HG03280 (cell line): ENCODE measurements around the gene PPP2R2B.
A peak's percentile ranks its signal among the peaks of the same experiment; 100 is the strongest.
"Not testable (repeated sequence)": the region's sequence is repeated elsewhere in the genome, so short reads cannot be mapped to it uniquely, and the experiment has no call there.

Experiments used
- ATAC-seq: cut with Tn5 transposase; IDR thresholded peaks from one replicate; pipeline ENCODE4 v1.9.1; 2021; ENCODE audit warnings: mild to moderate bottlenecking, moderate library complexity; ENCODE audit not compliant: unreplicated experiment

Gene PPP2R2B

DNA sequence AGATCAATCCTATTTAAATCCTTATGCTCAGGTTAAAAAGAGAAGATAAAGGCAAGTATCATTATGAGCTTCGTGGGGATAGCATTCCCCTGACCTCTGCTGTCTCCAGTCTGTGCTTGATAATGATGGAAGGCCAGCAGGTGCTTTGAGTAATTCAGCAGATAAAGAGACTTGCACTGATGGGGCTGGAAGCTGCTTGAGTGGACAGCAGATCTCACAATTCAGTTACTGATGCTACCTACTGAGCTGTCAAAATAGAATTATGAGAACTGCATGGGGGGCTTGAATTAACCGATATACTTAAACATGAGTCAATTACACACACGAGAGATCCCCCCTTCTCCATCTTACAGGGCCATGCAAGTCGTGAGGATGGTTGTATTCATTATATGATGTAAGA, 254.9 kb downstream of the PPP2R2B start:
- no peak for ATAC-seq

DNA sequence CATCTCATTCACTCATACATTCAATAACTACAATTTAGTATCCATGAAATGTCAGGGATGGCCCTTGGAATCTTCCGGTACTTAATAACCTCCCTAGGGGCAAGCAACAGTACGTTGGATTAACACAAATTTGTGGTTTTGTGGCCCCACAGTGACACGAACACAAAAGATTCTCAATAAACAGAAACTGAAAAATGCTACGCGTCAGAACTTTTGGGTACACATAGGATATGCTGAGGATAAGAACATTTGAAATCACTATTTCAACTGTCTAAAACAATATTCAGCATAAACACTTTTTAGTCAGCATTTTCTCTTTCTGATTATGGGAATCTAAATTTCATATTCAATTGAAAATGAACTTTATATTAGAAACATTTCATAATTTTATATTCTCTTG, 255.5 kb downstream of the PPP2R2B start:
- no peak for ATAC-seq

GRCh38 chr5:146622391-146622790, 256.2 kb downstream of the PPP2R2B start:
- ATAC-seq: no peak

DNA sequence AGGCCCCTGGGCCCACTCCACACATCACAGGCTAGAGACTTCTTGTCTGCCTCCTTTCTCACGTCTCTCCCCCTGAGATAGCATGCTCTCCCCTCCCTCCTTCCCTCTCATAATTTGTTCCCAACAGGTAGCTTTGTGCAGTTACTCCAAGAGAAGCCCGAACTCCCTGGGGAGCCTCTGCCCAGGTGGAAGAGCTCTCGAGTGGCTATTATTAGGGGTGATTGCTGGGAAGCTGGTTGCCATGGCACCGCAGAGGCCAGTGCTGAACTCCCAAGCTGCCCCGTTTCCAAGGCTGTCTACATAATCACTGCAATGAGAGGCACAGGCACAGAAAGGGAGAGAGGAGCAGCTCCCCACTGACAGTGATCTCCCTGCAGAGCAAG, 257.9 kb downstream of the PPP2R2B start:
- no peak for ATAC-seq

DNA sequence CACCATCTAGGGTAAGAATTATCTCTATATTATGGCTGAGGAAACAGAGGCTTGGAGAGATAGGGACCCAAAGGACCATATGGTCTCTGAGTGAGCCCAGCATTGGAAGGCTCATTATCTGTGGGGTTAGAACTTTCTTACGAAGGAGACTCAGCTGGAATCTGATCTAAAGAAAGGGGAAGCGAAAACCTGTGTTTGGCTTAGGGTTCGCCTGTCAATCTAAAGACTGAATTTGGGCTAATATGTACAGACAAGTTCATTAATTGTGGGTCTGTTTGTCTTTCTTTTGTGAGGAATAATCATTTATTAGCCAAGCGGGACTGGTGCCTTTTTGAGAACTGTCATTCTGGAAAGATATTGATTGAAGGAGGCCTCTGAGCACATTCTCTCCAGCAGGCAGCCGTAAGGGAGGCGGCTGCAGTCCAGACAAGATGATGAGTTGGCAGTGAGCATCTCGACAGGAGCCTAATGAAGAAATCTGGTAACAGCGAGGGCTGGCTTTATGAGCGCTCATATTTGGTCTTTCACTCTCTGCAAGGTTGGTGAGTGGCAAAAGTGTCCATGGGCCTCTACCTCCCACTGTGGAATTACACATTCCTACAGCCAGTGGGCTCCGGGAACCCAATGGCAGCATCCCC, 258.4 kb downstream of the PPP2R2B start:
- no peak for ATAC-seq

DNA sequence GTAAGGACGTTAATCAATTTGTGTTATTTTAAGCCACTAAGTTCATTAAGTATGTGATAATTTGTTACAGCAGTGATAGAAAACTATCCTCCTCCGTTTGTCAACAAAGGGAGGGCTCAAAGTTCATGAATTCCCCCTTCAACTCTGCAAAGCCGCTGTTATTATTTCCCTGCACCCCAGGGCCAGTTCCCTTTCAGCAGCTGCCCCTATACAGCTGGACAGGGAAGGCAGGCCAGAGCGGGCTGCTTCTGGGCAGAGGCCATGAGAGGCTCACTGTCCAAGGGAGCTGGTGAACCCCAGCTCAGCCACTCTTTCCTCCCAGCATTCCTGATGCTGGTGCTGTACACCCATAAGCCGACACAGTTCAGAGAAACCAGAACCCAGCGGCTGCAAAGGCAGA, 260.1 kb downstream of the PPP2R2B start:
- no peak for ATAC-seq

- ATAC-seq: not testable (repeated sequence)
These were observed 268.8 kb downstream of the PPP2R2B start for GRCh38 chr5:146609731-146610130.

DNA sequence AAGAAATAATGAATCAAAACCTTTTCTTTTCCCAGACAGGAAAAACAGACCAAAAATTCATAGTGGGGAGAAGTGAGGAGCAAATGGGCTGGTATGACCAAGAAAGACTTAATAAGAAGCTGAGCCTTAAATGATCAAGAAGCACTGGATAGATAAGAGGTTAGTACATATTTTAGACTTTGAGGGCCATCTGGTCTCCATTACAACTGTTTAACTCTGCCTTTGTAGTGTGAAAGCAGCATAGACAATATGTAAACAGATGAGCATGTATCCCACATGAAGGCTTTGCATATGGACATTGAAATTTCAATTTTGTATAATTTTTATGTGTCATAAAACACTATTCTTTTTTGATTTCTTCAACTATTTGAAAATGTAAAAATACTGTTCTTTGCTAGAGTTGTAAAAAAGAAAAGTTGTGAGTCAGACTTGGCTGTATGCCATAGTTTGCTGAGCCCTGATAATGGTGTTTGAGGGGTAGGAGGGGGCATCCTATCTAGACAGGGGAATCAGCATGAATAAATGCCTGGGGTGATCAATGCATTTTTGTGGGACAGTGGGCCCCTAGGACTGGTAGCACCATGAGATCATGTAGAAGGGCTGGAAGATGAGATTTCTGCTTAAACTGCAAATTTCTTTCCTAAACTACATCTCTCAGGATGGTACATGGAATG, 270.8 kb downstream of the PPP2R2B start:
- ATAC-seq: no peak

GRCh38 chr5:146606893-146607292, 271.7 kb downstream of the PPP2R2B start:
- no peak for ATAC-seq

DNA sequence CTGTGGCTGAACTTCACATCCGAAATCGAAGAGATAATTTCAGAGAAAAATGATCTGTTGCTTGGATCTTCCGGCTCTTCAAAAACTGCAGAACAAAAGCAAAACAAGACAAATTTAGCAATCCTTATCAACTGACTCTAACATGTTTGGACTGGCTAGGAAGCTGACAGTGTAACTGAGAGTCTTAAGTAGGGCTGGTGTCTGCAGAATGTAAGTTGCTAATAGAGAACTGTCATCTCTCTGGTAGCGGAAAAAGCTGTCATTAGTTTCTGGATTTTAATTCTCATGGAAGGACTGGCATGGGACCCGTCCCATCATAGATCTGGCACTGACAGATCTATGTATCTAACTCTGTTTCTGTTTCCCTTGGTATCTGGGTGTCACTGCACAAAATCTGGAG, 278.2 kb downstream of the PPP2R2B start:
- ATAC-seq: no peak

DNA sequence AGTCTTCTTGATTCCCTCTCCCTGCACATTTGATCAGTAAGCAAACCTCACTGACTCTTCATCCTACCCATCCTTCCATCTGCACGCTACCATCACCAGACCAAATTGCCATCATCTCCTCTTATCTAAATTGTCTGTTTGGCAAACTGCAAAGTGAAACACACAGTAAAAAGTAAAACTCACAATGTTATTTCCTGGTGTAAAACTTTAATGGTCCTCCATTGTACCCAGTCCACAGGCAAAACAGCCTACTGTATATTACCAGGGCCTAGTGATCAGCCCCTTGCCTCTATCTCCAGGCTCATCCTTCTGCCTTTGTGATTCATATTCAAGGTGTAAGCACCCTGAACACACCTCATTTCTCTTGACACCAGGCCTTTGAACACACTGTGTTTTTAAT, 279.3 kb downstream of the PPP2R2B start:
- ATAC-seq: no peak

DNA sequence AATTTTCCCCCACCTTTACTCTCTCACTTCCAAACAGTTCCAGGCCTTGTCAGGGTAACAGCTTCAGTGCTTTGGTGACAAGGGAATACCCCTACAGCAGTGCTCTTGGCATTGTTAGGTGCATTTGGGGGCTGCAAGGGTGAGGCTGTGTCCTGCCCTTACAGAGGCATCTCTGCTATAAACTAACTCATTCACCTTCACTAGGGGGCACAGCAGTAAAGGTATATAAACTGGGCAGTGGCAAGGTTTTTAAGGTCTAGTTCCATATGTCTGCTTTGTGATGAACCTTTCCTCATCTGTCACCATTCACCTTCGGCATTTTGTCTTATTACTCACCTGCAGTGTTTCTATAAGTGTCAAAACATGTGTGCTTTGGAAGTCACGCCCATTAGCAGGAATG, 283.5 kb downstream of the PPP2R2B start:
- no peak for ATAC-seq

GRCh38 chr5:146592352-146592751, 286.2 kb downstream of the PPP2R2B start:
- ATAC-seq: no peak

DNA sequence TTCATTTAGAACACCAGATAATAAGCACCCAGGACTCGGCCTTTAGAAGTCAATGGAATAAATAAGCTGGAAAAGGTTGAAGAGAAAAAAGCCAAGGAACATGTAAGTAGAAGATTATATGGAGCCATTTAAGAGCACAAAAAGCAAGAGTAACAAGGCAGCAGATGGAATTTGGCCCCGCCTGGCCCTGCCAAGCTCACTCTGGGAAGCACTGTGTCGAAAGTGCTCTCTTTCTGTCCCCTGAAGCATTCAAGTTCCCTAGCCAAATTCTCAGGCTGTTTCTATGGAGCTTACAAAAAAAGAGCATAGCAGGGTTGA, 289.6 kb downstream of the PPP2R2B start:
- ATAC-seq: no peak

- ATAC-seq: no peak
These were observed 290.1 kb downstream of the PPP2R2B start for GRCh38 chr5:146588331-146589027.

DNA sequence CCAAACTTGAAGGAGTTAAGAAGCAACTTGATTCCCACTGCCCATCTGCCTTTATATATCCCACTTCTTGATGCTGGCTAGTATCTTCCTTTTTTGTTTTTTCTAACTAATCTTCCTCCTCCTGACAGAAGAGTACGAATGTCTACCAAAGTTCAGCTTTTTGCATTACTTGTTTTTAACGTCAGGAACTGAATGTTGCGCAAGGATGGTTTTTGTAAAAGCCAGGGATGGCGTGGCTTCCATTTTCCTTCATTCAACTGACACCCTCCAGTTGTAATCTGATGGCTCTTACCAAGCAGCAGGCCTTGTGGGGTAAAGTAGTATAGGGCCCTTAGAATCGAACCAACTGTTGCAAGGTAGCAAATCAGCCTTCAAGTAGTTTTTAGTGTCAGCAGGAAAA, 291.8 kb downstream of the PPP2R2B start:
- no peak for ATAC-seq

- ATAC-seq: no peak
These were observed 293.8 kb downstream of the PPP2R2B start for GRCh38 chr5:146584750-146585149.

- ATAC-seq: no peak
These were observed 296.4 kb downstream of the PPP2R2B start for GRCh38 chr5:146582051-146582596.

DNA sequence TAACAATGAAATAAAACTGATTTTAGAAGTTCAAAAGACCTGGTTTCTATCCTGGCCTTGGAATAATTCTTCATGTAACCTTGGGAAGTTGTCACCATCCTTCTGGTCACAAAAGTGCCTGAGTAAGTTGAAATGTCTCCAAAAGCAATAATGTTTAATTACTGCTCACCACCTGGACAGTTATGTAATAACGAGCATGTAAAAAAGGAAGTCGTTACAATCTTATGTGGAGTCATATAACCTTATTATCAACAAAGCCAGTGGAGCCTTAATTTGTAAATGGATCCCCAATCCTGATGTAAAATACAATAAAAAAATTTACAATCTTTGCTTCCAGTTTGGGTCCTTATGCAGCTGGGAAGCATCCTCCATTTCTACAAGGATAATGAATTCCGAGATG, 298.3 kb downstream of the PPP2R2B start:
- no peak for ATAC-seq

DNA sequence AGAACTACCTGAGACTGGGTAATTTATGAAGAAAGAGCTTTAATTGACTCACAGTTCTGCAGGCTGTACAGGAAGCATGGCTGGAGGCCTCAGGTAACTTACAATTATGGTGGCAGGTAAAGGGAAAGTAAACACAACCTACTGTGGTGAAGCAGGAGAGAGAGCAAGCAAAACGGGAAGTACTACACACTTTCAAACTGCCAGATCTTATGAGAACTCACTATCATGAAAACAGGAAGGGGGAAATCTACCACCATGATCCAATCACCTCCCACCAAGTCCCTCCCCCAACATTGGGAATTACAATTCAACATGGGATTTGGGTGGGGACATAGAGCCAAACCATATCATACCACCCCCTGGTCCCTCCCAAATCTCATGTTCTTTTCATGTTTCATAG, 303.8 kb downstream of the PPP2R2B start:
- no peak for ATAC-seq

DNA sequence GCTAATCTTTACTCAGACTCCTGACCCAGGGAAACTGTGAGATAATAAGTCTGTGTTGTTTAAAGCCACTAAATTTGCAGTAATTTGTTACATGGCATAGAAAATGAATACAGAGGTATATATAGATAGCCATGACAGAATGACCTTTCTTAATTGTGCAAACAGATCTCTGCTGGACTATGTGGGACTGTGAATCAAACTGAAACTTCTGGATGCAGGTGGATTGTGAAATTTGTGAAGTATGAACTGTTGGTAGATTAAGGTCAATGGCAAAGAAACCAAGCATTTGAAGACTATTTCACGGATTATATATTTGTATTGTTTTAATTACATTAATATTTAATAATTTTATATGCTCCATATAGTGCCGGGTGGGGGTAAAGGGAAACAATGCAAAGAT, 310.4 kb downstream of the PPP2R2B start:
- ATAC-seq: no peak

GRCh38 chr5:146565764-146566367, 312.7 kb downstream of the PPP2R2B start:
- ATAC-seq: peak; percentile 99
